Stimulated activated CD4-positive, alpha-beta T cell treated with anti-CD3 and anti-CD28 coated beads, Interleukin-1b, Interleukin-23, amount 100 ng/mL, for 24 hours (primary cell): ENCODE data around the gene PDCD5.
"Not testable (repeated sequence)": the region's sequence is repeated elsewhere in the genome, so short reads cannot be mapped to it uniquely, and the experiment has no call there.

Experiments
- DNase-seq, 4 experiments: peaks; one replicate each; pipeline ENCODE4 v3.0.0-alpha.2; 2020; ENCODE audit warnings: low read depth in 4 of 4, low spot score in 1 of 4

PDCD5 gene, protein sequence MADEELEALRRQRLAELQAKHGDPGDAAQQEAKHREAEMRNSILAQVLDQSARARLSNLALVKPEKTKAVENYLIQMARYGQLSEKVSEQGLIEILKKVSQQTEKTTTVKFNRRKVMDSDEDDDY

DNA sequence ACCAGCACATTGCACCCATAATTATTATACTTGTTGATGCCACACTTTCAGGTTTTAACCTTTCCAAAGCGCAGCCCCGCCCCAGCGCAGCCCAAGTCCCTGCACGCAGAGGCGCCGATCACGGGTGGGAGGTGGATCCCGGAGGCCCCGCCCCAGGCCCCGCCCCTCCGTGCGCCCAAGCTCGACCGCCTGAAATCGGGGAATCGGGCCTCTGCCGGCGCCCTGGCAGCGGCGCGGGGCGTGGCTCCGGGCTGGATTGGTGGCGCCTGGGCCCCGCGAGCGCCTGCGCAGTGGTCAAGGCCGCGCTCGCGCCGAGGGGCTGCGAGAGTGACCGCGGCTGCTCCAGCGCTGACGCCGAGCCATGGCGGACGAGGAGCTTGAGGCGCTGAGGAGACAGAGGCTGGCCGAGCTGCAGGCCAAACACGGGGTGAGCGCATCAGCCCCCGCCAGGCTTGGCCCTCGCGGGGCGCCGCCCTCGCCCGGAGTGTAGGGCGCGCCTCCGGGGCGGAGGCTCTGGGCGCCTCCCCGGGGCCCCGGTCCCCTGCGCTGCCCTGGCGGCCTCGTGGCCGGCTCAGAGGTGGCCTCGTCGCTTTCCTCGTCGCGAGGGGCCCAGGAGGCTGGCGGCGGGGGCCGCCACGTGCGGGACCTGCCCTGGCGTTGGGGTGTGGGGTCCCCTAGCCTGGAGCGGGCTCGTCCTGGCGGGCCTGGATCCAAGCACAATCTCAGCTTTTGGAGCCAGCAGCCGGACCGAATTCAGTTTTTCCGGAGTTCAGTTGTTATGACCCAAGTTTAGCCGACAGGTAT, at the start of gene PDCD5:
PDCD5 (plus strand) TSS at position 290 of the 804 bp plus-strand sequence; CDS start at position 362, 72 bp downstream.
- DNase-seq = peak; percentile 86 to 96 (median 94)

DNA sequence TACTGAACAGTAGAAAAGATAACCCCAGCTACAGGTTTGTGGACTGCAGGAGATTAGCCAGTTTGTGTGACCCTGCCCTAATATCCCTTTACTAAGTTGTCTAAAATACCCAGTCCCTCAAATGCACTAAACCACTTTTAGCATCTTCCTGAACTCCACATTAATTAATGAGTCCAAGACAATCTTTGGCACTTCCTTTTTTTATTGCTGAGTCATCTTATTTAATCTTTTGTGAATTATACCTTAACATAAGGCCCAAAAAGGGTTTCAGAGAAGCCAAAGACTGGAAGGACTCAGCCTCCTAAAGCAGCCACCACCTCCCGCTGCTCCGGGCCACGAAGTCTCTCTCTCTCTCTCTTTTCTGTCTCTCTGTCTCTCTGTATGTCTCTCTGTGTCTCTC, 48.8 kb upstream of the PDCD5 start:
- no peak for DNase-seq

DNA sequence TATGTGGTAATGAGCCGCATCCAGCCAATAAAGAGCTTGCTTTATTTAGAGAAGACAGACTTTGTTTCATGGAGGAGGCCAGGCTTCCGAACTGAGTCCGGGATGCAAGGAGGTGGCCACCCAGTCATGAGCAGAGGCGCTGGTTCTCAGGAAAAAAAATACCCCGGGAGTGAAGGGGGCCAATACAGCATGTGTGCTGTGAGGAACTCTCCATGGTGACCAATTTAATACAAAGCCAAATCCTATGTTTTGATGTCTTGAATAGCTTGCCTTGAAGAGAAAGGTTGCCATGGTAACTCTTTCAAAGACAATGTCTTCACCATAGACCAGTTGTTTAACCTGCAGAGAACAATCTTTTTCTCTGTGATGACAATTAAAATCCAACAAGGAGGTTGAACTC, 43.4 kb upstream of the PDCD5 start:
- DNase-seq = no peak

DNA sequence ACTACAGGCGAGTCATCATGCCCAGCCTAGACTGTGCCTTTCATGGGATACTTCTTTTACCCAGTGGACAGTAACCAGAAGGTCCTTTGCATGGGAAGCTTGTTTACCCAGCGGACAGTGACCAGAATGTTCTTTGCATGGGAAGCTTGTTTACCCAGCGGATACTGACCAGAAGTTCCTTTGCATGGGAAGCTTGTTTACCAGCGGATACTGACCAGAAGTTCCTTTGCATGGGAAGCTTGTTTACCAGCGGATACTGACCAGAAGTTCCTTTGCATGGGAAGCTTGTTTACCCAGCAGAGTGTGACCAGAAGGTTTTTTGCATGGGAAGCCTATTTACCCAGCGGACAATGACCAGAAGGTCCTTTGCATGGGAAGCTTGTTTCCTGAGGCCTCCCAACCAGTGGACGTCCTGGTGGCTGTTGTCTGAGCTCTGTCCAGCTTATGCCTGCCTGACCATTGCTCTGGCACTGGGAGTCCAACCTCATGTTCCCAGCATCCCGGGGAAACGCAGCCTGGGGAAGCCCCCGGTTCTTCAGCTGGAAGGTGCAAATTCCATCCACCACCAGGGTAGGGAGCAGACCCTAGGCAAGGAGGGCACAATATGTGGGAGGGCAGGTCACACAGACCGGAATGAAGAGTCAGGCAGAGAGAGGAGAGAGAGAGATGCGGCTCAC, 41.6 kb upstream of the PDCD5 start:
- DNase-seq = no peak

DNA sequence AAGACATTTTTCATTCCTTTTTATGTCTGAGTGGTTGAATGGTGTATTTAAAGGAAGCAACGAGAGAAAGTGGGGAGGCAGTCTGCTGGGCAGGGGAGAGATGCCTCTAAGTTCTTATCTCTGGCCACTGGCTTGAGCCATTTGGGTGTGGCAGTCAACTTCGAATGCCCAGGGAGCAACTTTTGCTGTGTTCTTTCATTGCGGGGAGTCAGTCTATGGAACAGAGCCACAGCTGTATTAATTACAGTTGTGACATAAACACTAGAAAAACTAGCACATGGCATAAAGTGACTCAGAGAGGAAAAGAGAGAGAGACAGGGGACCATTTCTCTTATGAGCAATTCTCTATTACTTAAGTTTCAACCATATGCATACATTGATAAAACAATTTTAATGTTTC, 40.4 kb upstream of the PDCD5 start:
- no peak for DNase-seq

DNA sequence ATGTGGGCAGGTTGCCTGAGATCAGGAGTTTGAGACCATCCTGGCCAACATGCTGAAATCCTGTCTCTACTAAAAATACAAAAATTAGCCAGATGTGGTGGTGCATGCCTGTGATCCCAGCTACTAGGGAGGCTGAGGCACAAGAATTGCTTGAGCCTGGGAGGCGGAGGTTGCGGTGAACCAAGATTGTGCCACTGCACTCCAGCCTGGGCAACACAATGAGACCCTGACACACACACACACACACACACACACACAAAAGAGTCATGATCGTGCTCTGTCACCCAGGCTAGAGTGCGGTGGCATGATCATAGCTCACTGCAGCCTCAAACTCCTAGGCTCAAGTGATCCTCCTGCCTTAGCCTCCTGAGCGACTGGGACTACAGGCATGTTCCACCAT, 39.6 kb upstream of the PDCD5 start:
- DNase-seq = not testable (repeated sequence)

DNA sequence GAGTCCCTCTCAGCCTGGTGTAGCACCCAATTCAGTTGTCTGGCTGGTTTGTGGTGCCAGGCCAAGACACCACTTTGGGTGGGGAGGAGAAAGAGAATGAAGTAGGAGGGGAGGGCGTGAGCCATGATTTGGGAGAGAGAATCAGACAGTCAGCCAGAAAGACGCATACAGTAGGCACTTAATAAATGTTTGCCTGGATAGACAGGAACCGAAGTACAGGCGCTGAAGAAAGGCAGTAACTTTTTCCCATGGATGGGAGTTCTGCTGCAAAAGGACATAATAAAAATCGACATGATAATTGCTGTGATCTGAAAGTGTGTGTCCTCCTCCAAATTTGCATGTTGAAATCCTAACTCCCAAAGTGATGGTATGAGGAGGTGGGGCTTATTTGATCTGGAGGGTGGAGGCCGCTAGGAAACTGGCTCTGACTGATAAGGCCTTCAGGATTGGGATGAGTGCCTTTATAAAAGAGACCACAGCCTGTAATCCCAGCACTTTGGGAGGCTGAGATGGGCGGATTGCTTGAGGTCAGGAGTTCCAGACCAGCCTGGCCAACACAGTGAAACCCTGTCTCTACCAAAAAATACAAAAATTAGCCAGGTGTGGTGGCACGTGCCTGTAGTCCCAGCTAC, 38.4 kb upstream of the PDCD5 start:
- DNase-seq = no peak

DNA sequence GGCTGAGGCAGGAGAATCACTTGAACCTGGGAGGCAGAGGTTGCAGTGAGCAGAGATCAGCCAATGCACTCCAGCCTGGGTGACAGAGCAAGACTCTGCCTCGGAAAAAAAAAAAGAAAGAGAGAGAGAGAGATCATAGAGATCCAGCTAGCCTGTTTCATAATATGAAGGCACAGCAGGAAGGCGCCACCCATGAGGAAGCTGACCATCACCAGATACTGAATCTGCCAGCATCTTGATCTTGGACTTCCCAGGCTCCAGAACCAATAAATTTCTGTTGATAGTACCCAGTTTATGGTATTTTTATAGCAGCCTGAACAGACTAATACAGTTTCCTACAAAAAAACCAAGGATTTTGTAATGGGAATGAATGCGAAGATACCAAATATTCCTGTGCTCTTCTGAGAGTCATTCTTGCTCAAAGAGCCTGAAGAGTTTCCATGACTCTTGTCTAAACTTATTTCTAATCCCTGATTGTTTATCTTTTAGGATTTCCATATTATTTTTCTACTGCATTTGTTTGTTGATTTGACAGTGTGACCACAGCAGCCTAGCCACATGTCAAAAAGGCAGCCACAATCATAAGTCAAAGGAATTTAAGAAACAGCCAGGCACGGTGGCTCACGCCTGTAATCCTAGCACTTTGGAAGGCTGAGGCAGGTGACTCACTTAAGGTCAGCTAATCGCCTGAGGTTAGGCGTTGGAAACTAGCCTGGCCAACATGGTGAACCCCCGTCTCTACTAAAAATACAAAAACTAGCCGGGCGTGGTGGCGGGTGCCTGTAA, 37.7 kb upstream of the PDCD5 start:
- no peak for DNase-seq

DNA sequence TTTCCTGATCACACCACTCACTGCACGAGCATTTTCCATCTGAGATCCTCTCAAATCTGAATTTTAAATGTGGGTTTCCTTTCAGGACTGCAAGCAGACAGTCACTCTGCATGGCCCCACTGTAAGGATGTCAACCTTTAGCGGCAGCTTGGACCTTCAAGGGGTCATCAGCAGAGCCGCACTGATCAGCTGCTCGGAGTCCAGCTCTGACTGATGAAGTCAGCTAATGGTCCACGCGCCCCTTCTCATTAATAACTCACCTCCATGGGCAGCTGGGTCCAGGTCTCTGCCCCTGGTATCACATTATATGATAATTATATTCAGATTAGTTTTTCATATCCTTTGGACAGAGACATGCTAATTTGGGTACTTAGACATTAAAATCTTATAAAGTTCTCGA, 36.1 kb upstream of the PDCD5 start:
- DNase-seq = no peak

DNA sequence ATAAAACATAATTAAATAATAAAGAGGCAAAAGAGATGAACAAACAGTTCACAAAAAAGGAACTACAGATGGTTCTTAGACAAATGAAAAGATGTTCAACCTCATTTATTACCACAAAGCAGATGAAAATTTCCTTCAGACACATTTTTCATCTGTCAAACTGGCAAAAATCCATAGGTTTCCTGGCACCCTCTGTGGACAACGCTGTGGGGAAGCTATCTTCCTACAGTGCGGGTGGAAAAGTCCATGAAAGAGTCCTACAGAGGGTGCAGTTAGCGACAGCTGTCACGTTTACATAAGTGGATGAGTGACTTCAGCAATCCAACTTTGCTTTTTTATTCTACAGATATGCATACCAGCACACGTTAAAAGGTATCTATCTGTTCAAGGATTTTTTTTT, 30.3 kb upstream of the PDCD5 start:
- DNase-seq = no peak

DNA sequence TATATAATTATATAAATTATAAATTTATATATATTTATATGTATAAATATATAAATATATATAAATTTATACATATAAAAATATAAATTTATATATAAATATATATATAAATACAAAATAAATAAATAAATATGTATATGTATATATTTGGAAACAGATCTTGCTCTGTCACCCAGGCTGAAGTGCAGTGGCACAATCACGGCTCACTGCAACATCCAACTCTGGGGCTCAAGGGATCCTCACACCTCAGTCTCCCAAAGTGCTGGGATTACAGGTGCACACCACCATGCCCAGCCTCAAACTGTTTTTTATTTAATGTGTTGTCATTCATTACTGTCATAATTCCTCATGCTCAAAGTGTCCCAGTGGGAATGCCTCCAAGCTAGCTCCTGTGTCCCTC, 25.2 kb upstream of the PDCD5 start:
- no peak for DNase-seq

DNA sequence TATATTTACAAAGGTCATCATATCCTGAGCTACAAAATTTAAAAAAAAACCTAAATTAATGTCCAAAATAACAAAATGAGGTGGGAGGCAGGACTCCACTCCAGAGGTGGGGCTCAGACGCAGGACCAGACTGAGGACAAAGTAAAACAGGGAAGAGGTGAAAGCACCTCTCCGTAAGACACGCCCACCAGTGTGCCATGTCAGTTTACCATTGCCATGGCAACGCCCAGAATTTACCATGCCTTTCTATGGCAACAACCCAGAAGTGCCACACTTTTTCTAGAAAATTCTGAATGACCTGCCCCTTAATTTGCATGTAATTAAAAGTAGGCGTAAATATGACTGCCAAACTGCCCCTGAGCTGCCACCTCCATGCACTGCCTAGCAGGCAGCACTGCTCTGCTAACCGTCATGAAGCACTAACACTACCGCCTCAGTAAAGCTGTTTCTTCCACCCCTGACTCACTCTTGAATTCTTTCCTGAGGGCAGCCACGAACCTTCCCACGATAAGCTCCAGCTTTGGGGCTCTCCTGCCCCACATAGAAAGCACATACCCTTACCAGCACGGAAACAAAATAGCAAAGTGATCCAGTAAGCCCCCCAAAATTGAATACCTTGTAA, 22.3 kb upstream of the PDCD5 start:
- DNase-seq = no peak

DNA sequence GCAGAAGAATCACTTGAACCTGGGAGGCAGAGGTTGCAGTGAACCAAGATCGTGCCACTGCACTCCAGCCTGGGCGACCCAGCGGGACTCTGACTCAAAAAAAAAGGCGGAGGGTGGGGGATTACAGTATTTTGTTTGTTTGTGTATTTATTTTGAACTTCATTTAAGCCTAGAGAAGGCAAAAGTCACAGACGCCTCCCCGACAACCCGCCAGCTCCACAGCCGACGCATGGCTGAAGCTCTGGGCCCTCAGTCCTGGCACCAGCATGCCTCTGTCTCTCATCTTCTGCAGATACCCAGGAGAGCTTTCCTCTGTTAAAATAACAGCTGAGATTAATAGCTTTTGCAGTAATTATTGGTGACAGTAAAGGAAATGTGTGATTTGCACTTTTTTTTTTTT, 17.2 kb upstream of the PDCD5 start:
- DNase-seq = no peak

DNA sequence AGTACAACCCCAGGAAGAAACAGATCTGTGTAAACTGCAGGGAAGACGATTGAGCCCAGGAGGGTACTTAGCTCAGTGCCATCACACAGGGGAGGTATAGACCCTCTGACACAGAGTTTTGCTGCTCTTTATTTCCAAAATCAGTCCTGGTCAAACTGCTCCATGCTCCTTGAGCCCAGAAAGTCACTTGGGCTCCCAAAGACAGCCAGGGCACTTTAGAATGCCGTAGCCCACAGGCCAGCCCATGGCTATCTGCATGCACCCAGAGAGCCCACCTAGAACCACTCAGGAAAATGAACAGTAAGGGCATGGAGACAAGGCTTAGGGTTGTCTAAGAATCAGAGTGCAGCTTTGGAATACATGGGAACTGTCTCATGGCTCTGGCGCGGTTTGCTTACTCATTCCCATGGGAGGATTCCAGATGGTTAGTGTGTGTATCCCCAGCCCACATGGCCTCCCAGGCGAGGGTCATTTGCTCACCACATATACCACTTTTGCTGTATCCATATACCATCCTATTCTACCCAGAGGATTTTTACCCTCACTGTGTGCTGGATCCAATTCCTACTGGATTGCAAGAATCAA, 14.7 kb upstream of the PDCD5 start:
- DNase-seq = no peak

DNA sequence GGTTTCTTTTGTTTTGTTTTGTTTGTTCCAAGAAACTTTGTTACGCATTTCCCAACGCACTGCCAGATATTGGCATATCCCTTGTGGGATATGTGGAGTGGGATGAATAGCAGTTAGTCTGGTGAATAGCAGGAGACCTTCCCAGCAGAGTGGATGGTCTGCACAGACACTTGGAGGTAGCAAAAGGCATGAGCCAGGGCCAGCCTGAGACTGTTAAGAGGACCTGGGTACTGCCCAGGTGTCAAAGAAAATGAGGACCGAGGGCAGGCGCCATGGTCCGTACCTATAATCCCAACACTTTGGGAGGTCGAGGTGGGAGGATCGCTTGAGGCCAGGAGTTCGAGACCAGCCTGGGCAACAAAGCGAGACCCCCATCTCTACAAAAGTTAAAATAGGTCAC, 13.5 kb upstream of the PDCD5 start:
- no peak for DNase-seq

DNA sequence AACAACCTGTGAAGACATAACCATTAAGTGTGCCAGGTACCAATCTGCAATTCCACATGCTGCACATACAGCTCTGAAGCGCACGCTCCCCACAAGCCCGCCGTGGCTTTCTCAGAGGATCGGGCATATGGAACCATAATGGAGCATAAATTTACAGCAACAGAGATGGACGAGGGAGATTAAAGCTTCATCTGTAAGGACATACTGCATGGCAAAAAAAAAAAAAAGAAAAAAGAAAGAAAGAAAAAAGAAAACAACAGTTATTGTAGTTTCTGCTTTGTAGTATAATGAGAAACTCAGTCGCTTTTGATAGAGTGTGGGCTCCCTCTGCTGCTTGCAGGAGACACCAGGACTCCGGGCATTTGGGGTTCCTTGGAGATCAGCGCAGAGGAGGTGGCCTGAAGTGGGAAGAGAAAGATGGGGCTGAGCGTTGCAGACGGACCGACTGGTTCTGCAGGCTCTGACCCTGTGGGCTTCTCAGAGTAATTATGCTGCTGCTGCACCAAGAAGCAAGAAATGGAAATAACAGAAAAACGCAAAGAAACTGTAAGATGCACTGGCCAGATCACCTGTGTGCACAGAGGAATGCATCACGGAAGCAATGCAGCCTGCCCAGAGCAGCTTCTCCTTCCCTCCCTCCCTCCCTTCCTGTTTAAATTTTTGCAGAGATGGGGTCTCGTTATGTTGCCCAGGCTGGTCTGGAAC, 10.8 kb upstream of the PDCD5 start:
- DNase-seq = peak in 1 of 4 experiments; percentile 15

DNA sequence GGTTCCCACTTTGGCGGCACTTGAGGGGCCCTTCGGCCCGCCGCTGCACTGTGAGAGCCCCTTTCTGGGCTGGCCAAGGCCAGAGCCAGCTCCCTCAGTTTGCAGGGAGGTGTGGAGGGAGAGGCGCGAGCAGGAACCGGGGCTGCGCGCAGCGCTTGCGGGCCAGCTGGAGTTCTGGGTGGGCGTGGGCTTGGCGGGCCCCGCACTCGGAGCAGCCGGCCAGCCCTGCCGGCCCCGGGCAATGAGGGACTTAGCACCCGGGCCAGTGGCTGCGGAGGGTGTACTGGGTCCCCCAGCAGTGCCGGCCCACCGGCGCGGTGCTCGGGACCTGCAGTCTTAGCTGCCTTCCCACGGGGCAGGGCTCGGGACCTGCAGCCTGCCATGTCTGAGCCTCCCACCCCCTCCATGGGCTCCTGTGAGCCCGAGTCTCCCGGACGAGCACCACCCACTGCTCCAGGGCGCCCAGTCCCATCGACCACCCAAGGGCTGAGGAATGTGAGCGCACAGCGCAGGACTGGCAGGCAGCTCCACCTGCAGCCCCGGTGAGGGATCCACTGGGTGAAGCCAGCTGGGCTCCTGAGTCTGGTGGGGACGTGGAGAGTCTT, 9.4 kb upstream of the PDCD5 start:
- not testable (repeated sequence) for DNase-seq

DNA sequence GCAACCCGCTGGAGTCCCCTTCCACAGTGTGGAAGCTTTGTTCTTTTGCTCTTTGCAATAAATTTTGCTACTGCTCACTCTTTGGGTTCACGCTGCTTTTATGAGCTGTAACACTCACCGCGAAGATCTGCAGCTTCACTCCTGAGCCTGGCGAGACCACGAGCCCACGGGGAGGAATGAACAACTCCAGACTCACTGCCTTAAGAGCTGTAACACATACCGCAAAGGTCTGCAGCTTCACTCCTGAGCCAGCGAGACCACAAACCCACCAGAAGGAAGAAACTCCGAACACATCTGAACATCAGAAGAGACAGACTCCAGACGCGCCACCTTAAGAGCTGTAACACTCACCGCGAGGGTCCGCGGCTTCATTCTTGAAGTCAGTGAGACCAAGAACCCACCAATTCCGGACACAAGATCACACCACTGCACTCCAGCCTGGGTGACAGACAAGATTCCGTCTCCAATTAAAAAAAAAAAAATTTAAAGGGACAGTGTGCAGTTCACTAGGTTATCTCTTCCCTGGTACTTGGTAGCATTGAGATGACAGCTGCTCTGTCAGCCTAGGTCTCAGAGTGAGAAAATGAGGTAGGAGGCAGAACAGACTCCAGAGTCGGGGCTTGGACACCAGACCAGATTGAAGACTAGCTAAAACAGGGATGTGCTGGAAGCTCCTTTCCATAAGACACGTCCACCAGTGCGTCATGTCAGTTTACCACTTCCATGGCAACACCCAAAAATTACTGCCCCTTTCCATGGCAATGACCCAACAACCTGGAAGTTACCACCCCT, 8.1 kb upstream of the PDCD5 start:
- not testable (repeated sequence) for DNase-seq

DNA sequence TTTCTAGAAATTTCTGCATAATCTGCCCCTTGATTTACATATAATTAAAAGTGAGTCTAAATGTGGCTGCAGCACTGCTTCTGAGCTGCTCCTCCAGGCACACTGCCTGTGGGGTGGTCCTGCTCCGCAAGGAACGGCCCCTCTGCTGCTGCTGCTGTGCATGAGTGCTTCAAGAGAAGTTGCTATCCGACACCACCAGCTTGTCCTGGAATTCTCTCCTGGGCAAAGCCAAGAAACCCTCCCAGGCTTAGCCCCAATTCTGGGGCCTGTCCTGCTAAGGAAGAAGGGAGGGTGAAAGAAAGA, 7.5 kb upstream of the PDCD5 start:
- no peak for DNase-seq
